Right forelimb (tissue), 1 donor: ENCODE results near the gene PCNX2.

Experiments used
- DNase-seq: peaks from one replicate; pipeline ENCODE4 v3.0.0-alpha.2; 2018

Gene PCNX2

GRCh38 chr1:232999956-233000625, 295.4 kb downstream of the PCNX2 start:
- DNase-seq = no peak

- DNase-seq = no peak
Observed at GRCh38 chr1:232998646-232999045, 296.9 kb downstream of the PCNX2 start.

- DNase-seq = no peak
Observed at GRCh38 chr1:232998138-232998537, 297.4 kb downstream of the PCNX2 start.

- no peak for DNase-seq
Observed at GRCh38 chr1:232996143-232996542, 299.4 kb downstream of the PCNX2 start.

GRCh38 chr1:232995189-232995588, 300.3 kb downstream of the PCNX2 start:
- DNase-seq = no peak

- DNase-seq = no peak
Observed at GRCh38 chr1:232993555-232993954, 302.0 kb downstream of the PCNX2 start.

GRCh38 chr1:232992227-232992626, 303.3 kb downstream of the PCNX2 start:
- DNase-seq = no peak

- no peak for DNase-seq
Observed at GRCh38 chr1:232991238-232991637, 304.3 kb downstream of the PCNX2 start.

GRCh38 chr1:232990176-232991128, 305.1 kb downstream of the PCNX2 start:
- DNase-seq = no peak

GRCh38 chr1:232988572-232989040, 306.9 kb downstream of the PCNX2 start:
- no peak for DNase-seq

- DNase-seq = no peak
Observed at GRCh38 chr1:232987774-232988140, 307.8 kb downstream of the PCNX2 start.

- DNase-seq = no peak
Observed at GRCh38 chr1:232987046-232987773, 308.3 kb downstream of the PCNX2 start.

GRCh38 chr1:232986527-232986922, 309.0 kb downstream of the PCNX2 start:
- no peak for DNase-seq

GRCh38 chr1:232985882-232986526, 309.5 kb downstream of the PCNX2 start:
- no peak for DNase-seq

GRCh38 chr1:232984577-232985425, 310.7 kb downstream of the PCNX2 start:
- DNase-seq = no peak

GRCh38 chr1:232983817-232984567, 311.5 kb downstream of the PCNX2 start:
- DNase-seq = no peak

- no peak for DNase-seq
Observed at GRCh38 chr1:232983375-232983774, 312.1 kb downstream of the PCNX2 start.

- DNase-seq = no peak
Observed at GRCh38 chr1:232982238-232982944, 313.1 kb downstream of the PCNX2 start.

- DNase-seq = no peak
Observed at GRCh38 chr1:232980986-232981560, 314.5 kb downstream of the PCNX2 start.
